IPS DF 6.9 (cell line): ENCODE data around the gene KRT36.

Source experiments
- DNase-seq: peaks from one replicate; pipeline ENCODE4 v3.0.0-alpha.2; 2013; ENCODE audit warnings: low read depth, low spot score
- H3K27ac ChIP-seq: one replicate; pipeline ENCODE4 v1.5.1; 2013; ENCODE audit warnings: low read length, control low read depth
- H3K27me3 ChIP-seq: 2 replicates; pipeline ENCODE4 v1.6.1; 2013; ENCODE audit warnings: mild to moderate bottlenecking, low read length; ENCODE audit not compliant: control insufficient read depth, insufficient read depth
- H3K36me3 ChIP-seq: 2 replicates; pipeline ENCODE4 v1.6.1; 2013; ENCODE audit warnings: low read length; ENCODE audit not compliant: control insufficient read depth, insufficient read depth
- H3K4me1 ChIP-seq: 2 replicates; pipeline ENCODE4 v1.6.1; 2013; ENCODE audit warnings: low read length; ENCODE audit not compliant: control insufficient read depth, insufficient read depth
- H3K4me3 ChIP-seq: 2 replicates; pipeline ENCODE4 v1.5.1; 2013; ENCODE audit warnings: mild to moderate bottlenecking, low read length
- H3K9me3 ChIP-seq: 2 replicates; pipeline ENCODE4 v1.6.1; 2013; ENCODE audit warnings: low read length, inconsistent platforms; ENCODE audit not compliant: control insufficient read depth, insufficient read depth
- WGBS: extraction: QIAGEN DNeasy Blood & Tissue Kit; methylation state at CpG from one replicate; pipeline ENCODE4 v1.1.7; 2013; ENCODE audit warnings: mixed read lengths, missing lambda C conversion rate; ENCODE audit not compliant: insufficient read length, insufficient coverage; 5-methylcytosine and 5-hydroxymethylcytosine counted together

The KRT36 gene

GRCh38 chr17:41474863-41475262, 14.8 kb downstream of the KRT36 start:
- DNase-seq: no peak
- H3K27ac ChIP-seq: no peak overlapping the region
- H3K4me1 ChIP-seq: no peaks in the 10 kb centered on the region
- no peaks in the 10 kb centered on the region for H3K36me3 ChIP-seq
- WGBS: no CpG with 5 or more reads among the region's 8 CpGs
- no peak overlapping the region for H3K4me3 ChIP-seq
- H3K27me3 ChIP-seq: no peaks in the 10 kb centered on the region
- no peaks in the 10 kb centered on the region for H3K9me3 ChIP-seq

DNA sequence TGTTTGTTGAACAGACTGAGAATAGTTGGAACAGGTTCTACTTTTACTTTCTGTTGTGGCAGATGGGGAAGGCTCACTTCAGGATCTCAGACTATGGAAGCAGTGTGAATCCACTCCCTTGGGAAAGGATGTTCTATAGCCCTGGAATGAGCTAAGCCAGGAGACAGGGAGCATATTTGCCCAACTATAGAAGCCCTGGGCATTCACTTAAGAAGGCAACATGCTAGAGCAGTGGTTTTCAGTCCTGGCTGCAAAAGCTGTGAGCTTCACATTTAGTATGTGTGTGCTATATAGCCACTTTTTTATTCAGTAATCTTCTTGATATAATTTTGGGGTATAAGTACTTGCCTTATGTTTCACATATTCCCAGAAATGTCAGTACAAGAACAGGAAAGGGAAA, 21.4 kb downstream of the KRT36 start:
- Histone ChIP-seq H3K4me1 (no peaks in the 10 kb centered on the region), H3K27me3 (no peaks in the 10 kb centered on the region), H3K36me3 (no peaks in the 10 kb centered on the region), H3K27ac (no peak overlapping the region), H3K4me3 (no peak overlapping the region), H3K9me3 (no peaks in the 10 kb centered on the region)
- no peak for DNase-seq

DNA sequence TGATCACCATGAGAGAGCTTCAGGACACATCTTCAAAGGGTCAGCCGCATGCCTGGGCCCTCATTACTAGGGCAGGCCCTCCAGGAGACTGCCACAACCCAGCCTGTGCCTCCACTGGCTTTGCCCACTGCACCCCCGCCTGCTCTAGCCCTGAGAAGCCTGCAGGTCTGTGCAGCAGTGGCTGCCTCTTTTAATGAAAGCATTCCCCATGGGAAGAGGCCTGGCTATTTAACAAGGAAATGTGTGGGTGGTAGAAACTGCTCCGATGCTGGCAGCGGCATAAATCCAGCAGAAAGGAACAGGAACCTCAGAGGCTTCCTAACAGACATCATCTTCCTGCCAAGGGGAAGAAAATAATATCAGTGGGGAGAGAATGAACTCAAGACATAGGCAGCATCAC, 22.1 kb downstream of the KRT36 start:
- no peaks in the 10 kb centered on the region for H3K36me3 ChIP-seq
- no peaks in the 10 kb centered on the region for H3K27me3 ChIP-seq
- no peaks in the 10 kb centered on the region for H3K9me3 ChIP-seq
- H3K4me1 ChIP-seq: no peaks in the 10 kb centered on the region
- no peak overlapping the region for H3K4me3 ChIP-seq
- no CpG with 5 or more reads among the region's 4 CpGs for WGBS
- no peak overlapping the region for H3K27ac ChIP-seq
- no peak for DNase-seq

DNA sequence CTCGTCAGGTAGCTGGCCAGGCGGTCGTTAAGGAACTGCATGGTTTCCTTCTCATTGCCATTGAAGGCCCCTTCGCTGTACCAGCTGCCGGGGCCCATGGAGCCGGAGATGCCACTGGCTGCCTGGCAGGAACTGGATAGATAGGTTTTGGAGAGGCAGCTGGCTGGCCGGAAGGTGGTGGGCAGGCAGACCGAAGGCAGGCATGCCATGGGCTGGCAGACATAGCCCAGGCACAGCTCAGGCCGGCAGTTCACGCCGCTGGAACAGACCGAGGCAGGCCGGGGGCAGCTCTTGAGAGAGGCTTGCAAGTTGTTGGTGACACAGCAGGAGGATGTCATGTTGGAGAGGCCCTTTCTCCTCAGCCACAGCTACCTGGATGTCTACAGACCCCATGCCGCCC, 22.7 kb downstream of the KRT36 start, which contains the start of gene KRT32:
TSS of gene KRT32 (minus strand) at position 399 of the 400 bp plus-strand sequence. CDS start at position 338, 61 bp downstream.
- no peaks in the 10 kb centered on the region for H3K36me3 ChIP-seq
- no CpG with 5 or more reads among the region's 14 CpGs for WGBS
- no peaks in the 10 kb centered on the region for H3K4me1 ChIP-seq
- no peak within 1 kb of the TSS for H3K27ac ChIP-seq
- H3K9me3 ChIP-seq: no peaks in the 10 kb centered on the region
- DNase-seq: no peak
- no peaks in the 10 kb centered on the region for H3K27me3 ChIP-seq
- H3K4me3 ChIP-seq: no peak within 1 kb of the TSS

DNA sequence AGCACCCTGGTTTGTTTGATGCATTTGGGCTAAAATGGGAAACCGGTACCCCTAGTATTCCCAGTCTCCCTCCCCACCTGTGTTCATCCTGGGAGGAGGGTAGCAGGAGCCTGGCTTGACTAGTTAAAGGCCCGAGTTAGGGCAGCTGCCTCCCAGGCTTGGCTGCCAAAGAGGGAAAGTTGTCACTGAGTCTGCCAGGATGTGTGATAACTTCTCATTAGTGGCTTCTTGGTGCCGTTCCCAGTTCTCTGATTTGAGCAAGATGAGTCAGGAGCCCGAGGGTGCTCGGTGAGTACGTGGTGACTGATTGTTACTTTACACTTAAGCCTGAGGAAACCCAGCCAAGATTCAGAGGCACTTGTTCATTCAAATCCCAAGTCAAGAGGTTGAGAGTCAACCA, 25.0 kb downstream of the KRT36 start:
- H3K27me3 ChIP-seq: no peaks in the 10 kb centered on the region
- H3K4me1 ChIP-seq: no peaks in the 10 kb centered on the region
- H3K4me3 ChIP-seq: no peak overlapping the region
- H3K27ac ChIP-seq: no peak overlapping the region
- no peaks in the 10 kb centered on the region for H3K36me3 ChIP-seq
- H3K9me3 ChIP-seq: no peaks in the 10 kb centered on the region
- DNase-seq: no peak
- no CpG with 5 or more reads among the region's 6 CpGs for WGBS

- WGBS: no CpG with 5 or more reads among the region's 11 CpGs
- H3K4me1 ChIP-seq: no peaks in the 10 kb centered on the region
- H3K9me3 ChIP-seq: no peaks in the 10 kb centered on the region
- H3K4me3 ChIP-seq: no peak overlapping the region
- no peaks in the 10 kb centered on the region for H3K27me3 ChIP-seq
- no peak overlapping the region for H3K27ac ChIP-seq
- H3K36me3 ChIP-seq: no peaks in the 10 kb centered on the region
- DNase-seq: no peak
Observed at GRCh38 chr17:41464173-41464572, 25.5 kb downstream of the KRT36 start.

DNA sequence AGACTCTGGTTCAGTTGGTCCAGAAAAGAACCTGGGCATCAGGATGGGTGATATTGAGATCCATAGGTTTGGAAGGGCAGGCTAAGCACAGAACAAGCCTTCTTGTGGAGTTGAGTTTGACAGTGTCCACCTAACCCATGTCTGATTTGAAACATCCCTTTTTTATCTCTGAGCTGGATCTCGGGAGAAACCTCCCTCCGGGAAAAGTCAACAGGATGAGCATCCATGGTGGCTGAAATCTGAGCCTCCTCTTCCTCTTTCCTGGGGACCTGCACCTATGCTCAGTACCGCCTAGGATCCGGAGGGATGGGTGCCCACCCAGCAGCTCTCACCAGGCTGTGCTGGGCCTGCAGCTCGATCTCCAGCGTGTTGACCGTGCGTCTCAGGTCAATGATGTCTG, 26.0 kb downstream of the KRT36 start:
- Histone ChIP-seq H3K4me3 (no peak overlapping the region), H3K27ac (no peak overlapping the region), H3K9me3 (no peaks in the 10 kb centered on the region), H3K27me3 (no peaks in the 10 kb centered on the region), H3K4me1 (no peaks in the 10 kb centered on the region), H3K36me3 (no peaks in the 10 kb centered on the region)
- no peak for DNase-seq
- WGBS: no CpG with 5 or more reads among the region's 8 CpGs

- Histone ChIP-seq H3K4me3 (no peak overlapping the region), H3K36me3 (no peaks in the 10 kb centered on the region), H3K27me3 (no peaks in the 10 kb centered on the region), H3K9me3 (no peaks in the 10 kb centered on the region), H3K4me1 (no peaks in the 10 kb centered on the region), H3K27ac (no peak overlapping the region)
- no peak for DNase-seq
- no CpG with 5 or more reads among the region's 15 CpGs for WGBS
Observed at GRCh38 chr17:41462705-41463104, 27.0 kb downstream of the KRT36 start.

DNA sequence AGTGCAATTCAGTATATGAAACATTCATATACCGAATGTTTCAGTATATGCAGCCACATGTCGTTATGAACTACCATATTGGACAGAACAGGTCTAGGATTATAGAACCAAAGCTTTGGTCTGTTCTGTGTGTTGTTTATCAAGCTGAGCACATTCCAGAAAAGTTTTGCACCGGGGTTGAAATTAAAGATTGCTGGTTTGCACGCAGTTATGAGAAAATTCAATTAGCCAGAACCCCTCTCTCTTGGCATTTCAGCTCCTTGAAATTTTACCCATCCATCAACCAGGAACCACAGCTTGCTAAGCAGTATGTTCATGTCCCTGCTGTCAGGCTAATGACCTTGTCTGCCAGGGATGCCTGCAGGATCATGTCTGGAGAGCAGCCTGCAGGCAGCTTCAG, 32.0 kb downstream of the KRT36 start:
- H3K9me3 ChIP-seq: no peaks in the 10 kb centered on the region
- no peaks in the 10 kb centered on the region for H3K36me3 ChIP-seq
- H3K27ac ChIP-seq: no peak overlapping the region
- no peaks in the 10 kb centered on the region for H3K27me3 ChIP-seq
- H3K4me1 ChIP-seq: no peaks in the 10 kb centered on the region
- WGBS: no CpG with 5 or more reads among the region's 4 CpGs
- H3K4me3 ChIP-seq: no peak overlapping the region
- DNase-seq: no peak

- DNase-seq: peak; percentile 7
- H3K4me3 ChIP-seq: no peak overlapping the region
Observed at GRCh38 chr17:41456204-41456603, 33.5 kb downstream of the KRT36 start.

DNA sequence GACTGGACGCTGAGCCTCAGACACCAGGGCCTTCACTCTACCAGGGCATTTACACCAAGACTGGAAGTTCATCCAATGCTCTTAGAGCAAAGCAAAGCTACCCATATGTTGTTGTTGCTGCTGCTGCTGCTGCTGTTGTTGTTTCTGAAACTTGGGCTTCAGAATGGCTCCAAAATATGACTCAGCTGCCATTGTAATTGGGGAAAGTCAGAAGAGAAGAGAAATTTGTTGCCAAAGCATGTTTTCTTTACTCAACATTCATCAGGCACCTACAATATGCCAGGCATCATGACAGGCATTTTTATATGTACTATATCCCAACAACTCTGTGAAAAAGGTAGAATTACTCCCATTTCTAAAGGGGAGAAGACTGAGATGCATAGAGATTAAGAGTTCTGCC, 34.5 kb downstream of the KRT36 start:
- H3K9me3 ChIP-seq: no peaks in the 10 kb centered on the region; the same call in 1 of the 2 replicates
- no CpG with 5 or more reads among the region's 1 CpG for WGBS
- H3K36me3 ChIP-seq: no peaks in the 10 kb centered on the region
- H3K4me3 ChIP-seq: no peak overlapping the region
- no peaks in the 10 kb centered on the region for H3K4me1 ChIP-seq
- no peaks in the 10 kb centered on the region for H3K27me3 ChIP-seq
- H3K27ac ChIP-seq: no peak overlapping the region
- DNase-seq: no peak

More at GRCh38 chr17:41456204-41456603, 33.5 kb downstream of the KRT36 start:
- no CpG with 5 or more reads among the region's 3 CpGs for WGBS
- no peaks in the 10 kb centered on the region for H3K27me3 ChIP-seq
- no peaks in the 10 kb centered on the region; the same call in 1 of the 2 replicates for H3K9me3 ChIP-seq
- H3K4me1 ChIP-seq: no peaks in the 10 kb centered on the region
- H3K27ac ChIP-seq: no peak overlapping the region
- no peaks in the 10 kb centered on the region for H3K36me3 ChIP-seq
